Pancreas (tissue), 10 donors: ENCODE measurements around the gene SPEM2. TPM values are rescaled to one million over a fixed set of nuclear protein-coding genes. Genes with fewer than 3 reads are reported as not detected.

Source experiments
- ATAC-seq, 4 donors: fragments of 200-7000 bp; cut with Tn5 transposase; one replicate each; pipeline versions ENCODE4 v1.8.0 to v1.9.1; 2020; ENCODE audit warnings: mild to moderate bottlenecking in 4 of 4, moderate library complexity in 4 of 4
- DNase-seq, 6 donors: peaks; one replicate each; pipeline ENCODE4 v3.0.0-alpha.2; 2020
- FAIRE-seq: peaks from 2 replicates; lab custom pipeline; 2012; peaks lifted over from hg19 to GRCh38; lab: Jason Lieb, UNC
- H3K27ac ChIP-seq, 4 donors: fragments of 200-600 bp; sonication (generic); 1 replicate in 3 of 4; 2 replicates in 1 of 4; pipeline versions ENCODE4 v1.5.0 to v1.8.0; 2020
- H3K27me3 ChIP-seq, 4 donors: fragments of 200-600 bp; one replicate each; pipeline ENCODE4 v1.8.0; 2021
- H3K36me3 ChIP-seq, 3 donors: fragments of 200-600 bp; sonication (generic) in 1 of 3; one replicate each; pipeline versions ENCODE4 v1.5.0 to v1.8.0; 2020 to 2021
- H3K4me1 ChIP-seq, 3 donors: fragments of 200-600 bp; one replicate each; pipeline ENCODE4 v1.8.0; 2021
- H3K4me3 ChIP-seq, 4 donors: fragments of 200-600 bp; sonication (generic) in 2 of 4; one replicate each; pipeline versions ENCODE4 v1.5.0 to v1.8.0; 2020 to 2021
- H3K9me3 ChIP-seq, 4 donors: fragments of 200-600 bp; one replicate each; pipeline ENCODE4 v1.8.0; 2021
- CTCF ChIP-seq, 4 donors: fragments of 200-600 bp; sonication (generic) in 3 of 4; IDR thresholded peaks; one replicate each; pipeline versions ENCODE4 v1.5.0 to v1.8.0; 2021; ENCODE audit warnings: antibody characterized with exemption in 4 of 4
- WGBS, 2 donors: extraction: QIAGEN DNeasy Blood & Tissue Kit; methylation state at CpG; one replicate each; pipeline ENCODE4 v1.1.7; 2013; 5-methylcytosine and 5-hydroxymethylcytosine counted together
- intact Hi-C, 3 donors: fragments of 100-400 bp; cut with DNase I; formaldehyde crosslinking; loops; one replicate each; pipeline versions ENCODE4 v1.11.1 to v1.14.2; 2022
- polyA plus RNA-seq, 2 donors: library from polyadenylated mRNA; stranded (reverse); fragments of 200-250 nt; gene quantifications; one replicate each; pipeline ENCODE4 v1.2.3, GENCODE V29; 2013
- total RNA-seq, 6 donors: library from RNA; stranded (reverse); fragmentation: NEBNext Ultra II Directional in 4 of 6; extraction: Animal tissue kit (Norgen Biotek cat#: 25700) in 4 of 6; gene quantifications; one replicate each; pipeline versions ENCODE4 v1.2.1 to v1.2.4, GENCODE V29; 2021 to 2023
- donor health status: healthy with polysubstance abuse.
- donor health status: DM: no; HTN: no; CAD: no; lungs with moderate emphysema.
- donor health status: DM: no; HTN: no; CAD: no.
- donor health status: control.
- donor health status: control.
- donor health status: Bipolar disorder and iron deficiency.
- donor health status: DM: yes; HTN: yes; CAD: no.
- donor health status: DM: no; HTN: no; CAD: no.
- donor health status: DM: no; HTN: no; CAD: no.
- donor health status: DM: yes; HTN: yes; CAD: no.

The SPEM2 gene
- total and polyA plus RNA-seq, 8 donors, result not detected

- peaks cover 5 to 18% (median 11%) of the 10 kb centered on the region in 3 donors for H3K4me1 ChIP-seq
- no peak for ATAC-seq
- peak; percentile 49 to 92 (median 75) for DNase-seq
- intact Hi-C loops, result loop anchor here in 2 of 3 donors (5.0 kb wide), 1 partner anchor 37 kb away; the partner anchor contains the start of gene ZBTB4 (in 2 of the 2)
- H3K27me3 ChIP-seq, result no peaks in the 10 kb centered on the region
- peak overlapping the region; percentile 2 to 45 (median 26) for H3K4me3 ChIP-seq
- no peak overlapping the region for H3K27ac ChIP-seq
- no peaks in the 10 kb centered on the region for H3K9me3 ChIP-seq
- H3K36me3 ChIP-seq, result no peaks in the 10 kb centered on the region
- WGBS, 2 donors, result 10% methylated on average over 43 to 46 of the region's 46 CpGs
- FAIRE-seq, result no peak
- TF ChIP-seq CTCF (IDR thresholded peaks at IDR 0.05), result no peak
These were observed 14.9 kb downstream of the SPEM2 start for GRCh38 chr17:7440113-7440833.

- intact Hi-C loops, result loop anchor here in 2 of 3 donors (5.0 kb wide), 1 partner anchor 36 kb away; the partner anchor contains the start of gene ZBTB4 (in 2 of the 2)
- ATAC-seq, result no peak
These were observed 15.4 kb downstream of the SPEM2 start for GRCh38 chr17:7440834-7441195.

GRCh38 chr17:7441266-7441665 is 15.8 kb downstream of the SPEM2 start:
- no peak for ATAC-seq
- Histone ChIP-seq H3K4me3 (no peak overlapping the region), H3K27ac (no peak overlapping the region), H3K9me3 (no peaks in the 10 kb centered on the region), H3K36me3 (no peaks in the 10 kb centered on the region), H3K27me3 (no peaks in the 10 kb centered on the region), H3K4me1 (peaks cover 5 to 23% (median 10%) of the 10 kb centered on the region in 3 donors)
- DNase-seq, result no peak
- FAIRE-seq, result no peak
- 81 to 85% methylated on average over 7 of the region's 7 CpGs for WGBS, 2 donors
- TF ChIP-seq CTCF (IDR thresholded peaks at IDR 0.05), result no peak
- intact Hi-C loops, result loop anchor here in 2 of 3 donors (5.0 kb wide), 1 partner anchor 36 kb away; the partner anchor contains the start of gene ZBTB4 (in 2 of the 2)

More at GRCh38 chr17:7440834-7441195, 15.4 kb downstream of the SPEM2 start:
- H3K4me1 ChIP-seq, result peaks cover 5 to 22% (median 11%) of the 10 kb centered on the region in 3 donors
- H3K27me3 ChIP-seq, result no peaks in the 10 kb centered on the region
- peak in 3 of 6 donors; percentile 34 to 83 (median 65) for DNase-seq
- H3K27ac ChIP-seq, result no peak overlapping the region
- no peak for FAIRE-seq
- 28 to 37% methylated on average over 12 of the region's 12 CpGs for WGBS, 2 donors
- peak overlapping the region in 1 of 4 donors; percentile 45 for H3K4me3 ChIP-seq
- no peaks in the 10 kb centered on the region for H3K36me3 ChIP-seq
- no peak for TF ChIP-seq CTCF (IDR thresholded peaks at IDR 0.05)
- H3K9me3 ChIP-seq, result no peaks in the 10 kb centered on the region

GRCh38 chr17:7442142-7442541 is 16.7 kb downstream of the SPEM2 start:
- Histone ChIP-seq H3K9me3 (no peaks in the 10 kb centered on the region), H3K4me3 (no peak overlapping the region), H3K4me1 (peaks cover 5 to 22% (median 5%) of the 10 kb centered on the region in 3 donors), H3K36me3 (no peaks in the 10 kb centered on the region), H3K27me3 (no peaks in the 10 kb centered on the region), H3K27ac (no peak overlapping the region)
- ATAC-seq (no peak), FAIRE-seq (no peak), DNase-seq (no peak)
- intact Hi-C loops, result loop anchor here in 2 of 3 donors (5.0 kb wide), 1 partner anchor 35 kb away; the partner anchor contains the start of gene ZBTB4 (in 2 of the 2)
- 86 to 88% methylated on average over 2 of the region's 2 CpGs for WGBS, 2 donors
- TF ChIP-seq CTCF (IDR thresholded peaks at IDR 0.05), result no peak
